GM19467 (cell line): ENCODE results near the gene POLR2M.

Source experiments
- ATAC-seq: cut with Tn5 transposase; IDR thresholded peaks from one replicate; pipeline ENCODE4 v1.9.1; 2021; ENCODE audit warnings: mild to moderate bottlenecking, moderate library complexity; ENCODE audit not compliant: unreplicated experiment

The POLR2M gene

GRCh38 chr15:57690341-57690966 is 16.1 kb upstream of the POLR2M start:
- no peak for ATAC-seq

GRCh38 chr15:57691082-57691481 is 15.4 kb upstream of the POLR2M start:
- no peak for ATAC-seq

DNA sequence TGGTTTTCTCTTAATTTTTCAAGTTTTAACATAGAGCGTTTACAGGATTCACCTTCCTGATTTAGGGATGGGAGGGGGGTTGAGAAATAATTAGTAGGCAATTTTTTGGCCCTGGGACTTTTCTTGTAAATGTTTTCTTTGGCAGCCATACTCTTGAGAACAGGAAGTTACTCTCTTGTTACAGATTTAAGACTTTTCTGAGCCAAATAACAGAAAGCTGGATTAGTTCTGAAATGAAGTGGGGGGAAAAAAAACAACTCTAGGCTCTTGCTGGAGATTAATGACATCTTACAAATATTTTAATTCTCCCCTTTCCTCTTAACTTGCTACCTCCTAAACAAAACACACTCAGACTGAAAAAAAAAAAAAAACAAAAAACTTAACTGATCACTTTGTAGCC is 13.8 kb upstream of the POLR2M start:
- ATAC-seq, result no peak

- ATAC-seq, result no peak
Observed at GRCh38 chr15:57694279-57694678, 12.2 kb upstream of the POLR2M start.

DNA sequence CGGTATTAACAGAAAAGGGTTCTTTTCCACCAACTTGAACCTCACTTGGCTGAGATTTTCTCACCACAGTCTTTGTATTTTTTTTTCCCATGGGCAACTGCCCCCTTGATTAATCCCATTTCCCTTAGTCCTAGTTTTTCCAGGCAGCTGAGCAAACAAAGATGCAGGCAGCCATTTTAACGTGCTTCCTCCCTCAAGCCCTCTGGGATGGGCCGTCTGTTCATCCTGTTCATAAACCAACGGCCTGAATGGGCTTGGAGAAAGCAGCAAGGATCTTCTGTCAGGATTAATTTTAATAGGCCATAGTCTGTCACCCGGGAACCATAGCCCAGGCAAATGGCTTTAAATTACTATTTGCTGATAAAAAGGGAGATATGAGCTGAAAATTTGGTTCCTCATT is 10.4 kb upstream of the POLR2M start:
- no peak for ATAC-seq

- ATAC-seq, result no peak
Observed at GRCh38 chr15:57697588-57697987, 8.9 kb upstream of the POLR2M start.

- no peak for ATAC-seq
Observed at GRCh38 chr15:57698243-57698642, 8.3 kb upstream of the POLR2M start.

DNA sequence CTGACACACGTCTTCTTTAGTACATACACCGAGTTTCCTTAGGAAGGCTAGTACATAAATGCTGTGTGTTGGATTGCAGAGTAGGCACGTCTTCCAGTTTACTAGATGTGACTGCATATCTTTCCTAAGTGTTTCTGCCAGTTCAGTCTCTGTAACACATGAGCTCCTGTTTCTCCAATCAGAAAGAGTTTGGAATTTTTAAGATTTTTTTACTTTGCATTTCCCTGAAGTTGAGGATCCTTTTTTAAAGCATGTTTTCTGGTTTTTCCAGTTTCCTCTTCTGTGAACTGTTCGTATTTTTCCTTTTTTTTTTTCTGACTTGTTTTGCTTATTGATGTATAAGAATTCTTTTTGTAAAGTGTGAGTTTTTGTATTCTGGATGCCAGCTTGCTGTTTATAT is 7.5 kb upstream of the POLR2M start:
- no peak for ATAC-seq

DNA sequence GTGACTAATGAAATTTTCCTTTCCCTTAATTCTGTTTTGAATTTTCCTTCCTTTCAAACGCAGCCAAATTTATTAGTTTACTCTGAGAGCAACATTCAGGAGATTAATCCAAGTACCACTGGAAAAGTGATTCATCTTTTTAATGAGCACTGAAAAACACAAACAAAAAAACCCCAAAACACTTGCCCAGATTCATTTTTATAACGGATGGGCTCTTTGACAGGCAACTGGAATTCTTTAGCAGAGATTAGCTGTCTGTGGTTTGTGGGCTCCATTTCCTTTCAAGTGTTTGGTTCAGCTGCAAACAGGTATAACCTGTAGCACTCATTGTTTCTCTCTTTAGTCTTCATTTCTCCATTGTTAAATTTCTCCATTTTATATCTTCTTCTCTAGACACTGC is 3.1 kb upstream of the POLR2M start:
- no peak for ATAC-seq

GRCh38 chr15:57704441-57704840 is 2.1 kb upstream of the POLR2M start:
- ATAC-seq, result no peak

DNA sequence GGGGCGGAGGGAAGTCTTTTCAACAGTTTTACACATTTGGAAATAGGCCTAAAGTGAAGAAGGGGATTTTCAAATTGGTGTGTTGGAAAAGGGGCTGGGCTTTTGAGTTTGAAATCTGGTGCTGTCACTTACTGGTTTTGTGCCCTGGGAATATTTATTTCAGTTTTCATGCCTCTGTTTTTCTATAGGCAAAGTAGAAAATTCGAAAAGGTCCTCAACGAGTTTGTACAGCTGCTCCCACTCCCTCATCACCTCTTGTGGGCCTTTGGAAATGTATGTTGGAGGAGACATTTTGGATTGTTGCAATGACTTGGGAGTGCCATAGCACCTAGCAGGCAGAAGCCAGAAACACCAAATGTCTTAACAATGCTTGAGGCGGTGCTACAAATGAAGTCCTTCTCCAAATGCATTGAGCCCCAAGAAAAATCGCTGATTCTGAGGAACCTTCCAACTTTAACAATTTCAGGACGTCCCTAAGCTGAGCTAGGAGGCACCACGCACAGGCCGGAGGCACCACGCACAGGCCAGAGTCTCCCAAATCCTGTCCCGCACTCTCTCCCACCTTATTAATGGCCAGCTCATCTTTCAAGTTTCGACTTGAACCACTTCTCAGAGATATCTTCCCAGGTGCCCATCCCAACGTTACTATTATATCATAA is 639 bp upstream of the POLR2M start:
- ATAC-seq, result no peak

GRCh38 chr15:57708047-57708446 is 1.5 kb downstream of the POLR2M start:
- no peak for ATAC-seq

DNA sequence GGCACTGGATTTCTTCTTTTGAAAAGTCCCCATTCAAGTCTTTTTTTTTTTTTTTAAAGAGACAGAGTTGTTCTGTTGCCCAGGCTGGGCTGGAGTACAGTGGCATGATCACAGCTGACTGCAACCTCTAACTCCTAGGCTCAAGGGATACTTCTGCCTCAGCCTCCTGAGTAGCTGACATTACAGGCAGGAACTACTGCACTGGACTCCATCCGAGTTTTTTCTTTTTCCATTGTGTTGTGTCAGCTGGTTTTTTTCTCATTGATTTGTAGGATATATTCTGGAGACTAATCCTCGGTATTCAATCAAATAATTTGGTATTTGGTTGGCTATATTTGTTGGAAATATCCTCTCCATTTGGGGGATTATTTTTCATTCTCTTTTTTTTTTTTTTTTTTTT is 11.8 kb downstream of the POLR2M start:
- no peak for ATAC-seq

- ATAC-seq, result no peak
Observed at GRCh38 chr15:57720867-57721266, 14.4 kb downstream of the POLR2M start.

DNA sequence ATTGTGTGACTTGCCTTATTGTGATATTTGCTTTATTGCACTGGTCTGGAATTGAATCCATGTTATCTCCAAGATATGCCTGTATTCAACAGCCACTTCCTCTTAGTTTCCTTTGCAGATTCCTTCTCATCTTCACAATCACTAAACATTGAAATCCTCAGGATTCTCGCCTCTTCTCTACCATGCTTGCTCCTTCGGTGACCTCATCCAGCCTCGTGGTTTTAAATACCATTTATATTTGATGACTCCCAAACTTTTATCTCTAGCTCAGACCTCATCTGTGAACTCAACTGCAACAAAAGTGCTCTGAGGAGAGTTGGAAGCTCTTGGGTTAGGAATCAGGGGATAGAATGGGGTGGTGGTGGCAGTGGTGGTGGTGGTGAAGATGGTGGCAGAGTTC is 19.9 kb downstream of the POLR2M start:
- ATAC-seq, result no peak

- no peak for ATAC-seq
Observed at GRCh38 chr15:57727031-57727430, 20.5 kb downstream of the POLR2M start.

- no peak for ATAC-seq
Observed at GRCh38 chr15:57728436-57728835, 21.9 kb downstream of the POLR2M start.

- ATAC-seq, result no peak
Observed at GRCh38 chr15:57730876-57731275, 24.4 kb downstream of the POLR2M start.

DNA sequence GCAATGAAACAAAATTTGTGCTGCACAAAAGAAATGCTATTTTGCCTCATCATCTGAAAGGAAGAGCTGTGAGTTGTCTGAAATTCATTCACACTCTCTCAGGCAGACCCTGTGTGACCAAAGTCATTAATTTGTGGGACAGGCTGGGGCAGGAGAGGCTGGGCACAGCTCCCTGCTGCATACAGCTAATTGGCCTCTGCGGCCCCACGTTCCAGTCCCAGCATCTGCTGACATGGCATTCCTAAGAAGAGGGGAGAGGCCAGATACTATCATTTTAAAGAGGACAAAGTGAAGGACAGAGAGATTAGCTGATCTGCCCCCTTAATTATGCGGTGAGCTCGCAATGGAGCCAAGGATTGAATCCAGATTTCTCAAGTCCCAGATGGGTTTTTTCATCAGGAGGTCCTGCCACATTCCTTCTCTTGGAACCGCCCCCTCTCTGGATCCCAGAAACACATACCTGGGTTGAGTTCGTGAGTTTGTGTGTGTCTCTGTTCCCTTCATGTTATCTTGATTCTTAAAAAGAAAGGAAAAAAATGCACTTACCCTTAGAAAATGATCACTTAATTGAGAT is 25.1 kb downstream of the POLR2M start:
- no peak for ATAC-seq

GRCh38 chr15:57732526-57733331 is 26.2 kb downstream of the POLR2M start:
- ATAC-seq, result no peak

DNA sequence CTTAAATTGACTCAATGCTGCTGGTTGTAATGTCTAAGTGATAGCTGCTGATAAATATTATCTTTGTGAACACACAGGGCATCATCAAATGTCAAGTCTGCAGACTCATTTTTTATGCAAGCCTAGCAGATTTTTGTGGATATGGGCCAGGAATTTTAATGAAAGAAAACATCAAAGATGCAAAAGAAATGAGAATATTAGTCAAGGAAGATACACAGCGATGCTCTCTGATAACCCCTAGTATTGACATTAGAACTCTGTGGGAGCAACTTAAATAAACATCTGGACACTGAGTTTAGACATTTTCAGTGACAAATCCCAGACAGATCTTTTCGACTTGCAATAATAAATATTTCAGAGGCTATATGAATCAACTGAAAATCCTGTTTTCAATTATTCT is 28.3 kb downstream of the POLR2M start:
- ATAC-seq, result no peak

- no peak for ATAC-seq
Observed at GRCh38 chr15:57735431-57735830, 28.9 kb downstream of the POLR2M start.
